ENCODE data around the gene MYRF.

MYRF gene

GRCh38 chr11:61782841-61783240, 30.4 kb downstream of the MYRF start:
- TF ChIP-seq CTCF (IDR thresholded peaks at IDR 0.05; ENCODE audit: low read depth, low read length, missing control alignments): no peak
- no peak for DNase-seq (ENCODE audit: extremely low read depth, low read depth)
- H3K4me3 ChIP-seq (replicated peaks; ENCODE audit: low read depth, low read length): no peak overlapping the region

GRCh38 chr11:61783717-61784505, 31.5 kb downstream of the MYRF start:
- TF ChIP-seq CTCF (IDR thresholded peaks at IDR 0.05; ENCODE audit: low read depth, low read length, missing control alignments): no peak
- DNase-seq (ENCODE audit: extremely low read depth, low read depth): peak; percentile 14

GRCh38 chr11:61784506-61784805, 32.0 kb downstream of the MYRF start:
- no peak for DNase-seq (ENCODE audit: extremely low read depth, low read depth)
- no peak for TF ChIP-seq CTCF (IDR thresholded peaks at IDR 0.05; ENCODE audit: low read depth, low read length, missing control alignments)
- H3K4me3 ChIP-seq (replicated peaks; ENCODE audit: low read depth, low read length): no peak overlapping the region

More at GRCh38 chr11:61783717-61784505, 31.5 kb downstream of the MYRF start:
- H3K4me3 ChIP-seq (replicated peaks; ENCODE audit: low read depth, low read length): no peak overlapping the region

- H3K4me3 ChIP-seq (replicated peaks; ENCODE audit: low read depth, low read length): no peak overlapping the region
- TF ChIP-seq CTCF (IDR thresholded peaks at IDR 0.05; ENCODE audit: low read depth, low read length, missing control alignments): no peak
- DNase-seq (ENCODE audit: extremely low read depth, low read depth): no peak
Measured at GRCh38 chr11:61785837-61786402, 33.5 kb downstream of the MYRF start.

GRCh38 chr11:61787928-61788491, 35.6 kb downstream of the MYRF start:
- peak; percentile 7 for DNase-seq (ENCODE audit: extremely low read depth, low read depth)
- peak; percentile 61 for TF ChIP-seq CTCF (IDR thresholded peaks at IDR 0.05; ENCODE audit: low read depth, low read length, missing control alignments)
- H3K4me3 ChIP-seq (replicated peaks; ENCODE audit: low read depth, low read length): no peak overlapping the region

- TF ChIP-seq CTCF (IDR thresholded peaks at IDR 0.05; ENCODE audit: low read depth, low read length, missing control alignments): no peak
- DNase-seq (ENCODE audit: extremely low read depth, low read depth): peak; percentile 73
- peak overlapping the region; percentile 99 for H3K4me3 ChIP-seq (replicated peaks; ENCODE audit: low read depth, low read length)
Measured at GRCh38 chr11:61791737-61792309, 39.4 kb downstream of the MYRF start.
